K562 (cell line): ENCODE data around the gene MFF. TPM values are rescaled to one million over a fixed set of nuclear protein-coding genes. Genes with fewer than 3 reads are reported as not detected.

ENCODE experiments used
- ATAC-seq: fragments of 200-7000 bp; cut with Tn5 transposase; 3 replicates; pipeline ENCODE4 v1.9.1; 2020; ENCODE audit warnings: moderate library complexity
- BruUV-seq: library from RNA; stranded (reverse); fragments of 400-500 nt; replicated peaks from 2 replicates; lab custom pipeline; 2021; lab: Mats Ljungman, UMichigan
- CTCF ChIA-PET: fragments of 300-600 bp; formaldehyde crosslinking; extraction: SDS; loops from one replicate; lab custom pipeline; 2021; ENCODE audit warnings: low intra/inter-chr PET ratio; lab: Yijun Ruan, JAX
- POLR2A ChIA-PET: fragments of 300-600, 350-650 bp; sonication (Branson Sonifier 250); formaldehyde crosslinking; extraction: SDS; loops from one replicate; lab custom pipeline; 2021; ENCODE audit warnings: antibody characterized with exemption, inconsistent platforms; lab: Yijun Ruan, JAX
- DNase-seq, 4 experiments: peaks; one replicate each; pipeline versions ENCODE4 v3.0.0 to v3.0.0-alpha.2; 2011 to 2018; ENCODE audit warnings: low spot score in 3 of 4, mixed read lengths in 3 of 4; ENCODE audit errors: extremely low read depth in 1 of 4
- FAIRE-seq: peaks from 2 replicates; lab custom pipeline; 2011; peaks lifted over from hg19 to GRCh38; lab: Jason Lieb, UNC
- H2AFZ ChIP-seq: 2 replicates; pipeline ENCODE4 v1.6.0; 2011; ENCODE audit warnings: low read depth, low read length, control low read depth, inconsistent platforms
- H3K27ac ChIP-seq: fragments of 200-600 bp; 3 replicates; pipeline ENCODE4 v1.8.0; 2011; ENCODE audit warnings: low read depth, mild to moderate bottlenecking, control low read depth, inconsistent platforms, low read length, moderate library complexity, mixed read lengths; ENCODE audit errors: extremely low read depth
- H3K27me3 ChIP-seq, 2 experiments: fragments of 300-600 bp in 1 of 2; 2 replicates in 1 of 2; 3 replicates in 1 of 2; pipeline versions ENCODE4 v1.6.0 to v1.8.0; 2011; ENCODE audit warnings: inconsistent platforms in 2 of 2, low read length in 2 of 2, mild to moderate bottlenecking in 1 of 2, mixed read lengths in 1 of 2, moderate library complexity in 1 of 2; ENCODE audit not compliant: control insufficient read depth in 2 of 2, insufficient read depth in 2 of 2
- H3K36me3 ChIP-seq: fragments of 300-600 bp; 3 replicates; pipeline ENCODE4 v1.8.0; 2011; ENCODE audit warnings: mild to moderate bottlenecking, low read length, inconsistent platforms; ENCODE audit not compliant: control insufficient read depth, insufficient read depth
- H3K4me1 ChIP-seq, 2 experiments: fragments of 200-600 bp in 1 of 2; replicated peaks in 1 of 2; 2 replicates in 1 of 2; 3 replicates in 1 of 2; pipeline versions ENCODE4 v1.5.1 to v1.8.0; 2011; ENCODE audit warnings: inconsistent platforms in 2 of 2, low read length in 2 of 2, mild to moderate bottlenecking in 1 of 2, mixed read lengths in 1 of 2, moderate library complexity in 1 of 2; ENCODE audit not compliant: control insufficient read depth in 2 of 2, insufficient read depth in 2 of 2
- H3K4me2 ChIP-seq: 2 replicates; pipeline ENCODE4 v1.6.1; 2011; ENCODE audit warnings: low read length, control low read depth, inconsistent platforms, mixed read lengths; ENCODE audit not compliant: insufficient read depth
- H3K4me3 ChIP-seq: fragments of 200-600 bp; sonication (generic), shearing (Covaris generic); 2 replicates; pipeline ENCODE4 v1.5.1; 2016; ENCODE audit warnings: control low read depth, inconsistent platforms
- H3K79me2 ChIP-seq: fragments of 200-600 bp; 3 replicates; pipeline ENCODE4 v1.8.0; 2011; ENCODE audit warnings: low read length, inconsistent platforms; ENCODE audit not compliant: control insufficient read depth, insufficient read depth
- H3K9ac ChIP-seq, 2 experiments: 2 replicates each; pipeline versions ENCODE4 v1.6.0 to v1.6.1; 2011; ENCODE audit warnings: low read depth in 2 of 2, low read length in 2 of 2, control low read depth in 1 of 2, inconsistent platforms in 1 of 2, mild to moderate bottlenecking in 1 of 2, mixed read lengths in 1 of 2; ENCODE audit not compliant: insufficient read depth in 1 of 2
- H3K9me1 ChIP-seq: one replicate; pipeline ENCODE4 v1.6.0; 2011; ENCODE audit warnings: inconsistent platforms, mild to moderate bottlenecking, low read length, moderate library complexity; ENCODE audit not compliant: control insufficient read depth, insufficient read depth
- H3K9me3 ChIP-seq: replicated peaks from 2 replicates; pipeline ENCODE4 v1.5.1; 2011; ENCODE audit warnings: low read depth, low read length, inconsistent platforms; ENCODE audit not compliant: control insufficient read depth, insufficient read depth
- H4K20me1 ChIP-seq: replicated peaks from 2 replicates; pipeline ENCODE4 v1.6.1; 2011; ENCODE audit warnings: low read length, inconsistent platforms, mixed read lengths; ENCODE audit not compliant: control insufficient read depth, insufficient read depth
- CEBPZ ChIP-seq: fragments of 150-350 bp; IDR thresholded peaks from 2 replicates; pipeline ENCODE4 v1.6.1; 2014; ENCODE audit warnings: low read depth, mild to moderate bottlenecking, low read length, borderline replicate concordance
- MLX ChIP-seq, 2 experiments: fragments of 450-650 bp in 1 of 2; sonication (generic) in 1 of 2; formaldehyde crosslinking; conservative IDR thresholded peaks; 2 replicates each; pipeline versions ENCODE4 v1.4.0 to v1.8.1; 2020 to 2022; ENCODE audit warnings: mild to moderate bottlenecking in 1 of 2, missing genetic modification reagents in 1 of 2
- SAP30 ChIP-seq: fragments of 200-600 bp; sonication (generic); IDR thresholded peaks from 2 replicates; pipeline ENCODE4 v1.6.1; 2012; ENCODE audit warnings: borderline replicate concordance, low read depth, mild to moderate bottlenecking, moderate library complexity, low read length, control low read depth, inconsistent platforms; ENCODE audit not compliant: insufficient read depth, poor library complexity, severe bottlenecking
- STAG1 ChIP-seq: sonication (generic); formaldehyde crosslinking; IDR thresholded peaks from 2 replicates; pipeline ENCODE4 v1.5.0; 2020; ENCODE audit warnings: missing genetic modification reagents, borderline replicate concordance
- USF1 ChIP-seq: sonication (generic); formaldehyde crosslinking; IDR thresholded peaks from 2 replicates; pipeline ENCODE4 v1.9.0; 2022; ENCODE audit warnings: mild to moderate bottlenecking, missing genetic modification reagents
- ZNF318 ChIP-seq, 2 experiments: fragments of 450-650 bp; IDR thresholded peaks; 2 replicates each; pipeline ENCODE4 v1.6.1; 2016; ENCODE audit warnings: mild to moderate bottlenecking in 2 of 2, borderline replicate concordance in 1 of 2, low read depth in 1 of 2, moderate library complexity in 1 of 2
- WGBS: fragments of 100-300 bp; shearing (Covaris generic); methylation state at CpG from one replicate; pipeline ENCODE4 v1.1.6; 2016; ENCODE audit warnings: low coverage, mixed read lengths; ENCODE audit not compliant: insufficient coverage; ENCODE audit errors: missing lambda C conversion rate; 5-methylcytosine and 5-hydroxymethylcytosine counted together
- in situ Hi-C: fragments of 300-500 bp; cut with MboI; formaldehyde crosslinking; loops from 4 replicates; pipeline ENCODE4 v1.15.0; 2018; ENCODE audit warnings: inconsistent platforms, mixed read lengths
- intact Hi-C: fragments of 100-400 bp; cut with micrococcal nuclease; formaldehyde crosslinking; loops from 2 replicates; pipeline ENCODE4 v1.14.2; 2022
- polyA plus RNA-seq, 8 experiments: library from polyadenylated mRNA; depleted of rRNA in 4 of 8; stranded (reverse) in 5 of 8; unstranded in 3 of 8; fragments of >200 nt; fragmentation: Nextera tagmentation in 2 of 8; fragmentation: Illumina TruSeq in 1 of 8; extraction: Ambion mirVana in 2 of 8; extraction: Trizol in 1 of 8; gene quantifications; 2 replicates each; pipeline versions ENCODE4 v1.2.1 to v1.2.3, GENCODE V29; 2011 to 2014; ENCODE audit warnings: inconsistent platforms in 1 of 8, missing spikeins in 1 of 8
- total RNA-seq, 7 experiments: library from RNA; depleted of rRNA in 6 of 7; stranded (reverse); fragments of >200 nt in 6 of 7; fragmentation: Illumina TruSeq in 2 of 7; extraction: Trizol in 2 of 7; gene quantifications; 2 replicates each; pipeline versions ENCODE4 v1.2.1 to v1.2.3, GENCODE V29; 2011 to 2021; ENCODE audit warnings: low replicate concordance in 1 of 7

The MFF gene
- total and polyA plus RNA-seq, 9 of the 15 experiments (the other 6 are each of a cell fraction or from before 2014, with no cell fraction given) = 9.4 to 75.4 (median 55.7) TPM

GRCh38 chr2:227335713-227336112, 10.7 kb downstream of the MFF start:
- BruUV-seq = no TSS peak
- FAIRE-seq (no peak), ATAC-seq (no peak), DNase-seq (no peak)
- Histone ChIP-seq H3K4me3 (no peak overlapping the region), H3K9me1 (no peaks in the 10 kb centered on the region), H3K79me2 (no peaks in the 10 kb centered on the region), H4K20me1 (no peaks in the 10 kb centered on the region), H3K27me3 (no peaks in the 10 kb centered on the region), H3K9ac (no peak overlapping the region), H3K36me3 (peaks cover 58% of the 10 kb centered on the region), H3K4me1 (no peaks in the 10 kb centered on the region), H3K4me2 (no peak overlapping the region), H3K9me3 (no peaks in the 10 kb centered on the region), H2AFZ (no peak overlapping the region), H3K27ac (no peak overlapping the region)
- ChIA-PET CTCF (no interaction called here), POLR2A (interaction anchor here (0.7 to 1.2 kb wide), 2 partner anchors 8 to 10 kb away, joined by 3 to 4 read pairs; no protein-coding TSS in a partner anchor)
- WGBS = 100% methylated on average over 1 of the region's 1 CpG
- intact Hi-C loops (no loop called here), in situ Hi-C loops (no loop called here)
- TF ChIP-seq STAG1 (CRISPR knock-in tag) (no peak), ZNF318 (IDR thresholded peaks at IDR 0.05; ENCODE audit: borderline replicate concordance in 1 of 2, low read depth in 1 of 2) (no peak), CEBPZ (no peak), SAP30 (no peak), MLX (CRISPR knock-in tag; conservative IDR thresholded peaks at IDR 0.05) (no peak), USF1 (no peak)
